ENCODE results near the gene CALN1.
"Not testable (repeated sequence)": the region's sequence is repeated elsewhere in the genome, so short reads cannot be mapped to it uniquely, and the experiment has no call there.

CALN1 gene

GRCh38 chr7:72412121-72412618 is at the start of gene CALN1:
Gene CALN1, minus strand, starts transcription at chr7:72412338.
- DNase-seq (ENCODE audit: low spot score): not testable (repeated sequence)

- DNase-seq (ENCODE audit: low spot score): no peak
Observed at GRCh38 chr7:72453471-72453870, 41.3 kb upstream of the CALN1 start.

GRCh38 chr7:72447465-72448204 is 35.5 kb upstream of the CALN1 start:
- DNase-seq (ENCODE audit: low spot score): no peak

GRCh38 chr7:72446591-72447462 is 34.7 kb upstream of the CALN1 start:
- DNase-seq (ENCODE audit: low spot score): no peak

GRCh38 chr7:72446131-72446530 is 34.0 kb upstream of the CALN1 start:
- DNase-seq (ENCODE audit: low spot score): no peak

- DNase-seq (ENCODE audit: low spot score): no peak
Observed at GRCh38 chr7:72445580-72445979, 33.4 kb upstream of the CALN1 start.

GRCh38 chr7:72445075-72445474 is 32.9 kb upstream of the CALN1 start:
- no peak for DNase-seq (ENCODE audit: low spot score)

- no peak for DNase-seq (ENCODE audit: low spot score)
Observed at GRCh38 chr7:72444026-72444776, 32.1 kb upstream of the CALN1 start.

GRCh38 chr7:72441791-72442190 is 29.7 kb upstream of the CALN1 start:
- no peak for DNase-seq (ENCODE audit: low spot score)

- DNase-seq (ENCODE audit: low spot score): no peak
Observed at GRCh38 chr7:72438491-72438890, 26.4 kb upstream of the CALN1 start.

- no peak for DNase-seq (ENCODE audit: low spot score)
Observed at GRCh38 chr7:72437610-72438009, 25.5 kb upstream of the CALN1 start.

GRCh38 chr7:72437061-72437585 is 25.0 kb upstream of the CALN1 start:
- no peak for DNase-seq (ENCODE audit: low spot score)

GRCh38 chr7:72435925-72436480 is 23.9 kb upstream of the CALN1 start:
- no peak for DNase-seq (ENCODE audit: low spot score)

GRCh38 chr7:72435366-72435765 is 23.2 kb upstream of the CALN1 start:
- DNase-seq (ENCODE audit: low spot score): no peak

GRCh38 chr7:72430531-72430930 is 18.4 kb upstream of the CALN1 start:
- DNase-seq (ENCODE audit: low spot score): no peak

GRCh38 chr7:72429316-72429715 is 17.2 kb upstream of the CALN1 start:
- DNase-seq (ENCODE audit: low spot score): no peak

GRCh38 chr7:72416846-72417245 is 4.7 kb upstream of the CALN1 start:
- no peak for DNase-seq (ENCODE audit: low spot score)

GRCh38 chr7:72415586-72415985 is 3.4 kb upstream of the CALN1 start:
- no peak for DNase-seq (ENCODE audit: low spot score)

- no peak for DNase-seq (ENCODE audit: low spot score)
Observed at GRCh38 chr7:72413886-72414285, 1.7 kb upstream of the CALN1 start.

- DNase-seq (ENCODE audit: low spot score): no peak
Observed at GRCh38 chr7:72413290-72413689, 1.2 kb upstream of the CALN1 start.

- no peak for DNase-seq (ENCODE audit: low spot score)
Observed at GRCh38 chr7:72411419-72411818, 719 bp downstream of the CALN1 start.

- no peak for DNase-seq (ENCODE audit: low spot score)
Observed at GRCh38 chr7:72409638-72410015, 2.5 kb downstream of the CALN1 start.

All from CD4-positive, alpha-beta T cell treated with Interleukin-15 for 4 hours (primary cell).